ENCODE measurements around the gene BCAS4.
A peak's percentile ranks its signal among the peaks of the same experiment; 100 is the strongest.
"Not testable (repeated sequence)": the region's sequence is repeated elsewhere in the genome, so short reads cannot be mapped to it uniquely, and the experiment has no call there.

The BCAS4 gene

DNA sequence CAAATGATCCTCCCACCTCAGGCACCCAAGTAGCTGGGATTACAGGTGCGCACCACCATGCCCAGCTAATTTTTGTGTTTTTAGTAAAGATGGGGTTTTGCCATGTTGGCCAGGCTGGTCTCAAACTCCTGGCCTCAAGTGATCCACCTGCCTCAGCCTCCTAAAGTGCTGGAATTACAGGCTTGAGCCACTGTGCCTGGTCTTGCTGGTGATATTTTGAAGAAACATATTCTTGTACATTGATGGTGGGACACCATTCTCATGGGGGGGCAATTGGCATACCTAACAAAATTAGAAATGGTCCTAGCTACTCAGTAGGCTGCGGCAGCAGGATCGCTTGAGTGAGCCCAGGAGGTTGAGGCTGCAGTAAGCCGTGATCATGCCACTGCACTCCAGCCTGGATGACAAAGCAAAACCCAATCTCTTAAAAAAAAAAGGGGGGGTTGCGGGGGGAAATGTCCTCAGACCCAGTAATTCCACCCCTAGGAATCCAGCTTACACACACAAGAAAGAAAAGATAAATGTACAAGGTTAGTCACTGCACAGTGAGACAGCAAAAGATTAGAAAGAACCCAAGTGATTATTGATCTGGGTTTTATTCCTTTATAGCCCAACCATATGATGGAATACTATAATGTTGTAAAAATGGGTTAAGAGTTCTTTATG is 87.0 kb downstream of the BCAS4 start:
- not testable (repeated sequence) for DNase-seq

DNA sequence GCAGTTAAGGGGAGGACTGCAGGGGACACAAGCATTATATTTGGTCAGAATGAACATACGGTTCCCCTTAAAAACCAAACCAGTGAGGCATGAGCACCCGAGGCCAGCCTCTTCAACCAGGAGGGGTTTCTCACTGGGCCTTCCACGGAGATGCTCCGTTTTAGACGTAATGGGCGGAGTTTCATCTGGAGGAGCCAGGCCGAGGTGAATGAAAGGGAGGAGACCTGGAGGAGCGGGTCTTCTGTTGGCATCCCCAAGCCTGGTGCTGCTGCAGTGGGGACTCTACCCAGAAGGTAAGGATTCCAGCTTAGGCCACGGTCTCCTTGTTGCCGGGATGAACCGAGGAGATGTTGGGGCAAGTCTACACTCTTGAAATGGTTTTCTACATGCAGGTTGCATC is 89.0 kb downstream of the BCAS4 start:
- no peak for DNase-seq

DNA sequence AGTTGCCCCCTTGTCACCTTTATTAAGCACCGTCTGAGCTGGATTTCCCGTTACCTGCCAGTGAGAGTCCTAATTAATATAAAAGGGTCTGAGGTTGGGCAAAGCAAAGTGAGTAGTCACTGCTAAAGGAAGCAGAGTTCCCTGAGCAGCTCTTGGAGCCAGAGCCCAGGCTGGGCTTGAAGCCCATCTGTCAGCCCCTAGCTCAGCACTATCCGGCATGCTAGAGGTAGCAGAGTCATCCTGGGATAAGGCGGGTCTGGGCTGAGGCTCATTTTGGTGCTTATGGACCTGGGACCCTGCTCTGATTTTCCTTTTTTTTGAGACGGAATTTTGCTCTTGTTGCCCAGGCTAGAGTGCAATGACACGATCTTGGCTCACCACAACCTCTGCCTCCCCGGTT is 90.2 kb downstream of the BCAS4 start:
- DNase-seq: no peak

DNA sequence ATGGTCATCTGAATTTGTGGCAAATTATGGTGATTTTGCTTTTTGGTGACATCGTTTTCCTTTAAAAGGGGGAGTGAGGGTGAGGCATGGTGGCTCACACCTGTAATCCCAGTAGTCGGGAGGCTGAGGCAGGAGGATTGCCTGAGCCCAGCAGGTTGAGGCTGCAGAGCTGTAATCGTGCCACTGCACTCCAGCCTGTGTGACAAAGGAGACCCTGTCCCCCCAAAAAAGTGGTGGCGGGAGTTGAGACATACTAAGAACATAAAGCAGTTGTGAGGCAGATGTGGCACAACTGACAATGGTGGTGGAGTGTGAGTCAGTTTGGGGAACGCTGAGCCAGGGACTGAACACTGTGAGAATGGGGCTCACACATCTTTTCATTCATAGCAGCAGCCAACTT is 90.9 kb downstream of the BCAS4 start:
- no peak for DNase-seq

DNA sequence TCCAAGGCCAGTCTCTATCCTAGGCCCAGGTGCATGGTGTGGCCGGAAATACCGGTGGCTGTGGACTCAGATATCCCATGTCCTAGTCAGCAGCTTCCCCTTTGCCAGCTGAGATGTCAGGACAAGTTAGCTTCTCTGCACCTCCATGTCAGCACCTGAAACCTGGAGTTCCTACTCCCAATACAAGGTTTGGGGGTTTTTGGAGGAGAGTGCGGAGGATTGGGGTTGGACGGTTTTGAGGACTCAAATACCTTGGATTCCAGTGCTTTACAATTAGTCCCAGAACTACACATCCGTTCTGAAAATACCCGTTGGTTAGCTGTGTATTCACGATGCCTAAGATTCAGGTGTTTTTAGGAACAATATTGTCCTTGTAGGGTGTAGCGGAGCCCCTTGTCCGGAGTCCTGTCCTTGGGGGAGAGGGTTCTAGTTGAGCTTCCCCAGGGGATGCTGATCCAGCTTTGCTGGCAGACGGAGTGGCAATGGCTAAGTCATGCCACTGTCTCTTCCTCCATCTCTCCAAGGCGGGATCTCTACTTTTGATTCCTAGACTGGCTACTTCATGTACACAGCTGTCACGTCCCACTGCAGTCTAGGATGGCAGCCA is 91.4 kb downstream of the BCAS4 start:
- DNase-seq: no peak

DNA sequence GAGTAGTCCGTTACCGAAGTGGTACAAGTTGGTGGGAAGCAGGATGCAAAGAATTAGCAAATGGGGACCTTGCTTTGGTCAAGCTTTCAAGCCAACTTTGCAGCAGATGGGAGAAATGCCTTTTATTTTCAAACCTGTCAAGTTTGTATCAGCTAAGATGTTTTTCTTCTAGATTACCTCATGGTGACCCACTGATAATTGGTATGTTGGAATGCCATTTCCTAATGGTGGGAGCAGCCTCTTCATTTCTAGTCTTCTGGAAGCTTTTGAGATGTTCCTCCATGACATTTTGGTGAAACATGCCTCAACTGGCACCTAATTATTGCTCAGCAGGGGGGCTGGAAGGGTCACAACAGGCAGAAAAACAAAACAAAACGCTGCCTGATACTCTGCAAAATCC is 92.7 kb downstream of the BCAS4 start:
- DNase-seq: no peak

DNA sequence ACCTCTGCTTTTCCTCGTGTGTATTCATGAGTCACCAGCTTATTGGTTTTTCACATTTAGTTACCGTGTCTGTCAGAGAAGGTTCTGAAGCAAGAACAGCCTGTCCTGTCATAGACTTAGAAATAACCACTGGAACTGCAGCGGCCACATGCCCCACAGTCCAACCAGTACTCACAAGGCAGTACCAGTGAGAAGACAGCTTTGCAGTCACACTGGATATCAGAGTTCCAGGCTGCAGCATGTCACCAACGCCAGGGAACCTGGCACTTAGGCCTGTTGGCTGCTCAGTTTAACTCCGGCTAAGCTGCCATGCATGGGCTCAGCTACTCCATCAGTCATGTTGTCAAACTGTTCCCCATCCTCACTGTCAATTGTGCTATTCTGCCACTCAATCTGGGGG is 96.3 kb downstream of the BCAS4 start:
- no peak for DNase-seq

DNA sequence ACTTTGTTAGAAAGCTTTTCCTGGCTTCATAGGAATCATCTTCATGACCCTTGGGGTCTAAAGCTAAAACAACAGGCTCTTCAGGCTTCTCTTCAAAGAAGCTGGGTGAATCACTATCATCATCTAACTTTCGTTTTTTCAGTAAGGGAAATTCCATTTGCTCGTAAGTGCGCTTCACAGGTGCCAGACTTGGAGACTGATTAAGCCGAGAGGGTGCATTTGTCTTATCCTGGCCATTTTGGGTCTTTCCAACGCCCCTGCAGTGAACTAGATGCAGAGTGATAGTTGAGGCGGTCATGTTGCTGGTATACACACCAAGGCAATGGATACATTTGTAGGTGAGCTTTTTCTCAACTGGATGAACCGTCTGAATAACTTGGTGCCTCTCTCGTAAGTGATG is 97.5 kb downstream of the BCAS4 start:
- no peak for DNase-seq

DNA sequence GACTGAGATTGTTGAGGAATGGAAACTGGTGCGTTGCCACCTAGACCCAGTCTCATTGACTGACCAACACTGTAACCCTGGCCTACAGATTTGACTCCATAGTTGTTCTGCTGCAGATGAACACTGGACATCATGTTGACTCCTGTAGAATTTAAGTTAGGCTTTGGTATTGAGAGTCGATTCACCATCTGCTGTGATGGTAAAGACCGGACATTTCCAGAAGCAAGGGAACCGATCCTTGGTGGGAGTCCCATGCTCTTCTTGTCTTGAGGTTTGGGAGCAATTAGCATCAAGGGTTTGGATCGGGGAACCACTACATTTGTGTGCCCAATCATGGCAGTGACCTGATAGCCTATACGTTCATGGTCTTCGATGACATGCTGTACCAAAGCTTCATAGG is 98.8 kb downstream of the BCAS4 start:
- DNase-seq: no peak

DNA sequence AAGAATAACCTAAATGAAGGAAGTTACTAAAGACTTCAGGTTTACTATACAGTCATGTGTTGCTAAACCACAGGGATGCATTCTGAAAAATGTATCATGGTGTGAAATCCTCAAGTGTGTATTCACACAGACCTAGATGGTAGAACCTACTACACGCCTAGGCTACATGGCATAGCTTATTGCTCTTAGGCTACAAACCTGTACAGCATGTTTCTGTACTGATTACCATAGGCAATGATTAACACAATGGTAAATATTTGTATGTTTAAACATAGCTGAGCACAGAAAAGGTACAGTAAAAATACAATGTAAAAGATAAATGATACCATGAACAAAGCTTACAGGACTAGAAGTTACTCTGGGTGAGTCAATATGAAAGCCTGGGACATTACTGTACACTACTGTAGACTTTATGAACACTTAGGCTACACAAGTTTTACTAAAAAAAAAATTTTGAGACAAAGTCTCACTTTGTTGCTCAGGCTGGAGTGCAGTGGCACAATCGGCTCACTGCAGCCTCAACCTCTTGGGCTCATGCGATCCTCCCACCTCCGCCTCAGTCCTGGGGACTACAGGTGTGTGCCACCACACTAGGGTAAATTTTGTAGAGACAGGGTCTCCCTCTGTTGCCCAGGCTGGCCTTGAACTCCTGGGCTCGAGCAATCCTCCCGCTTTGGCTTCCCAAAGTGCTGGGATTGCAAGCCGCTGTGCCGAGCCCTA is 100.4 kb downstream of the BCAS4 start:
- no peak for DNase-seq

DNA sequence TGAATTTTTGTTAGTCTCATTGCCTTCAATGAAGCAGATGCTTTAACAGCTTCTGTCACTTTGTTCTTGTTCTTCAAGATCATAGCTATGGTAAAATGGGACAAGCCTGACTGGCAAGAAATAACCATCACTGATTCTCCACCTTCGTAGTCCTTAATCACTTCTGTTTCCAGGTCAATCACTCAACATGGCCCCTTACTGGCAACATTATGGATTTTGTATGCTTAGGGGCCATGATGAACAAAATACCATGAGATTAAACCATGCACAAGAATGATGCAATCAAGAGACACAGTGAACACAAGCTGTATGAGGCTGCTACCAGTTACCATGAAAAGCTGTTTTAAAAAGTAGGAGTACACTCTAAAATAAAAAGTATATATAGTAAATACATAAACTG is 103.6 kb downstream of the BCAS4 start:
- DNase-seq: no peak

DNA sequence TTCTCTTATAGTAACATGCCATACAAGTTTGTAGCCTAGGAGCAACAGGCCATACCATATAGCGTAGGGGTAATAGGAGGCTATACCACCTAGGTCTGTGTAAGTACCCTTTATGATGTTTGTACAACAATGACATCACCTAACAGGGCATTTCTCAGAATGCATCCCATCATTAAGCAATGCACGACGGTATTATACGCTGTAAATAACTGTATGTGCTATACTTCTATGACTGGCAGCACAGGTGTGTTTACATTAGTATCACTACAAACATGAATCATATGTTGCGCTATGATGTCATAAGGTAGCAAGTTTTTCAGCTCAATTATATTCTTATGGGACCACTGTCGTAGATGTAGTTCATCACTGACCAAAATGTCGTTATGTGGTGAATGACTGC is 105.4 kb downstream of the BCAS4 start:
- DNase-seq: no peak

DNA sequence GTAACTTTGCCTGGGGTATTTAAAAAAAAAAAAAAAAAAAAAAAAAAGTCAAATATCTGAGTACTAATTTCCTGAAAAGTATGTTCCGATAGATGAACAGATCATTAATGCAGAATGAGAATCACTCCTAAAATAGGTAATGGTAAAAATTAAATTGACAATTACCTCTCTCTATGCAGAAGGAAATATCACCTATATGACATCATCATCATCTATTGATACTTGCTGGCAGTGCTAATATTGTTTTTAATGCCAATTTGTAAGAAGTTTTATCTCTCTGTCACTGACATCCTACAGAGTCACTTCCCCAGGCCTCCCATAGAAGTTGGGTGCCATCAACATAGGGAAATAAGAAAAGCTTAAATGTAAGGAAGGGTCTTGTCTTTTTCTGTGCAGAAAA is 106.4 kb downstream of the BCAS4 start:
- no peak for DNase-seq

DNA sequence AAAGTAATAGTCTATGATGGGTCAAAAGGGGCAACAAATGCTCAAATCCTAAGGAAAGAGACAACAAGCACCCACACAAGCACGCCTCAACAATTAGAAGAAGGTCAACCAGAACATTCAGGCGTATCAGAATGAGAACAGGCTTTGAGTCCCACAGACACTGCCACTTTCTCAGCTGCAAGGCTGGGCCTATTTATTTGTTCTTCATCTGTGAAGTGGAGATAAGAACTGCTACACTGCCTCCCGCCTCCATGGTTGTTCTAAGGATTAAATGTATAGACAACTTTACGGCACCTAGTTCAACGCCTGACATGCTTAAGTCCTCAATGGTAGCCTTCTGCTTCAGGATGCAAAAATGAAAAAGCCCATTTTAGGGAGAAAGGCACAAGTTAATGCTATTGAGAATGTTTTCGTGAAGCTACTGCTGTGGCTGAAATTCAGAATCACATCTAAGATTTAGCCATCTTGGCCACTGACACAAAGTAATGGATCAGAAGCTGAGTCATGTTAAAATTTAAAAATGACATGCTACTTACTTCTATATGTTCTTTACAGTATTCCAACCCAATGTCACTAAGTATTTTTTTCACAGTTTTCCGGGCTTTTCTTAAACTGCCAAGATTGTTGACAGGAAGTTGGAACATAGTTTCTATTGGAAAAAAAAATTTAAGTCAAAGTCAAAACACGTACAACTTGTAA is 108.6 kb downstream of the BCAS4 start:
- DNase-seq: no peak

DNA sequence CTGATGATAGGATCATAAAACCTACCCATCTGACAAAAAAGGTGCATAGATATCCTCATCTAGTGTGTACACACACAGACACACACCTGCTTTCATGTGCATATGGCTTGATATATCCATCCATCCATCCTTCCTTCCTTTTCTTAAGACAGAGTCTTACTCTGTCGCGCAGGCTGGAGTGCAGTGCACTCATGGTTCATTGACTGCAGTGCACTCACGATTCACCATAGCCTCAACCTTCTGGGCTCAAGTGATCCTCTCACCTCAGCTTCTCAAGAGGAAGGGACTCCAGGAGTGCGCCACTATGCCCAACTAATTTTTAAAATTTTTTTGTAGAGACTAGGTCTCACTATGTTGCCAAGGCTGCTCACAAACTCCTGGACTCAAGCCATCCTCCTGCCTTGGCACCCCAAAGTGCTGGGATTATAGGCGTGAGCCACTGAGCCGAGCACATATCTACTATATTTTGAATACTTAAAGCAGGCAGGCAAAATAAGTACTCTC is 109.3 kb downstream of the BCAS4 start:
- DNase-seq: peak; percentile 53

DNA sequence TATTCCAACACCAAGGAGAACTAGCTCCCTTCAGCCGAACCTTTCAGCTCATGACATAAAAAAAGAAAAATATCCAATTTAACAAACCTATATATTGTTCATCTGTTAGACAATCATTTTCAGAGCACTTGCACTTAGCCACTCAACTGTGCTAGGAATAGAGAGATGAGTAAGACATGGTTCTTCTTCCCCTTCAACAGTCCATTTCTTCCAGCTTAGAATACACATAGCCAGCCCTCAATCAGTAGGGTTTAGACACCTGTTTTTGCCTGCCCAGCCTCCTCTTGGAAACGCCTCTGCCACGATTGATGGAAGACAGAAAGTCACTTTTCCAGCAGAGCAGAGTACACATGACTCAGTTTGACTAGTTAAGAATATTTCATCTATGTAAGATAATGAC is 114.6 kb downstream of the BCAS4 start:
- no peak for DNase-seq

DNA sequence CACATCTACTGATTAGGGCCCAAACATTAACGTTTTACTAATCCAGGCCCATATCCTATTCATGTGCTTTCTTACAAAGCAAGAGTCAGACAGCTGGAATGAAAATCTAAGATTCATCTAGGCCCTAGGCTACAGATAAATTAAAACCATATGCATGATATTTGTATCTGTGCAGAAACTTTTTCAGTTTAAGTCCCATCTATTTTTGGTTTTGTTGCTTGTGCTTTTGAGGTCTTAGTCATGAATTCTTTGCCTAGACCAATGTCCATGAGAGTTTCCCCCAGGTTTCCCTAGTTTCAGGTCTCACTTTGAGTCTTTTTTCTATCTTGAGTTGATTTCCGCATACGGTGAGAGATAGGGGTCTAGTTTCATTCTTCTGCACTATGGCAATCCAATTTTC is 116.2 kb downstream of the BCAS4 start:
- DNase-seq: no peak

DNA sequence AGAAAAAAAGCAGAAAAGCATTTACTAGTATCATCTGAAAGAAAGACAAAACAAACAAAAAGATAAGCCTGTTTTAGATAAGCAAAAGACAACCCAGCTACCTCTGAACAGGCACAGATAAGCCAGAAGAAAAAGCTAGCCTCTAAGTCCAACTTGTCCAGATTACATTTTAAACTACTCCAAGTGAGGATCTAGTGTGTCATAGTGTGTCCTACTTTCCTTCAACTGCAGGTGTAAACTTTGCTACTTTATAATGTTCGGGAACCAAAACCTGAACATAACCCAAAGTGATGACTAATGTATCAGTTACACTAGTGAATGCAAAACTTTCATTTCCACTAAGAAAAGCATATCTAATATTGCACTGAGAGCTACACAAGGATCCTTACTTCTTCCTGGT is 116.9 kb downstream of the BCAS4 start:
- DNase-seq: no peak

DNA sequence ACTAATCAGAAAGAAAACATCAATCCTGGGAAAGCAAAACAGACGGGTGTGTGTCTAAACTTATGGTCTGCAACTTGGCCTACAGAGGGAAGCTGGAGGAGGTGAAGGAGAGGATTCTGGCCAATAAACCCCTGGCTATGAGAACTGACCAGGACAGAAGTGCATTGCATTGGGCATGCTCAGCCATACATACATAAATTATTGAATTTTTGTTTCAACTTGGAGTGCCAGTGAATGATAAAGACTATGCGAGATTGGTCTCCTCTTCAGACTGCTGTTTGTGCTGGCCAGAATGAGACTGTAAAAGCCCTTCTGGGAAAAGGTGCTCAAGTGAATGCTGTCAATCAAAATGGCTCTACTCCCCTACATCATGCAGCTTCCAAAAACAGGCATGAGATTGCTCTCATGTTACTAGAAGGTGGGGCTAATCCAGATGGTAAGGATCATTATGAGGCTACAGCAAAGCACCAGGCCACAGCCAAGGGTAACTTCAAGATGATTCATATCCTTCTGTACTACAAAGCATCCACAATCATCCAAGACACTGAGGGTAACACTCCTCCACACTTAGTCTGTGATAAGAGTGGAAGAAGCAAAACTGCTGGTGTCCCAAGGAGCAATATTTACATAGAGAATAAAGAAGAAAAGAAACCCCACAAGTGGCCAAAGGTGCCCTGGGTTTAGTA is 119.0 kb downstream of the BCAS4 start:
- no peak for DNase-seq

DNA sequence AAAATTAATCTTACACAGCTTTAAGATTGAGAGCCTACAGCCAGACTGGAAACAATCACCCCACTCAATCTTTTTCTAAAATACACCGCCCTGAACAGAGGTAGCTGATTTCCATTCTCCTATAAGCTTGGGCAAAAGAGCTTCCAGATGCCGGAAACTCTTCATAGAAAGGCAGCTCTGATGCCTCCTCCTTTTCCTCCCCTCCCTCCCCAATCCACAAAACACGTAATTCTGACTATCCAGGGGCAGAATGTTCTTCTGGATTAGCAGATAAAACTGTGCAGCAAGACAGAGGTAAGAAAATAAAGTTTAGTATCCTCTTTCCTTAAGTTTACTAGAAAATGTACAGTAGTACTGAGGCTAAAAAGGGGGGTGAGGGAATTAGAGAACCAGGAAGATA is 120.6 kb downstream of the BCAS4 start:
- no peak for DNase-seq

DNA sequence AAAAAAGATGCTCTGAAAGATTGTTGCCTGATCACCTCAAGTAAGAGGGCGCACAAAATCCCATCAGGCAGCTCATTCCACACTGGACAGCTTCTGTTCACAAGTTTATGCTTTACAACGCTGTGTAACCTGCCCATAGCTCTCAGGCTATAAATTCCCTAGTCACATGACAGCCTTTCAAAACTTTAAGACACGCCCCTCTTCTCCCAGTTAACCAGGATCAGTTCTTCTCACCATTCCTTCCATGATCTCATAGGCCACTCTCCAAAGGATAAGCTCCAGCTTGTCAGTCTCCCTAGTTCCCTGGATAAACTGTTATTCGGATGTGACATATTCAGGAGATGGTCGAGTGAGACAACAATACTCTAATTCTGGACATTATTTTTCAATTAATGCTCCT is 121.4 kb downstream of the BCAS4 start:
- DNase-seq: no peak

DNA sequence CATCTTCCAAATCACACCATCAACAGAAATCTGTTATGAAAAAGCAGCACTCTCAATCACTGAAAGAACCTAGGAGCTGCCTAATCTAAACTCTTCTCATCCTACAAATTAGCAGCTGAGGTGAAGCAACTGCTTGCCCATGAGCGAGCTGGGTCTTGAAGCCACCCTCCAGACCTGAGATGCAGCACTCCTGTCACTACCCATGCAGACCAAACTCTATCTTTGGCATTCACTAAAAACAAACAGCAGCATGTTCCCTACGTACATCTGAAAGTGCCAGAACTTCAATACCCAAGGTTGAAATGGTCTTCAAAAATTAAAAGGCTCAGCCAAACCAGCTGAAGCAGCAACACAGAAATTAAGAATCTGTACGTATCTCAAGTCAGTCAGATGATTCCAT is 122.1 kb downstream of the BCAS4 start:
- no peak for DNase-seq

DNA sequence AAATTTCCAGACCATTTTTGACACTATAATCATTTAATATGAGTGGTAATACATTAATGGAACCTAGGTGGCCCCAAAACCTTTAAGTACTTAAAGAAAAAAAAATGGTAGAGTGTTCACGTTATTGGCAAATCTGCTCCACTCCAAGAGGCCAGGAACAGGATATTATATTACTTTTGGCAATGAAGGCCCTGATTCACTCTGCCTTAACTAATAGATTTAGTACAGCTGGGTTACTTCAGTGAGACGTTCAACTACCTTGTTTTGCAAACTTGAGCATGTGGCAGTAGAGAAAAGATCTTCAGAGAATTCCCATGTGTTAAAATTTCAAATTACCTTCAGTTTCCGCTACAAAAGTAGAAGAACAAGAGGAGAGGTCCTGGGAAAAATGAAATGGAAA is 123.5 kb downstream of the BCAS4 start:
- DNase-seq: no peak
